ENCODE results near the gene APOM.

APOM gene

GRCh38 chr6:31680226-31681134 is 24.8 kb downstream of the APOM start, which contains the start of gene LY6G5C:
Gene LY6G5C (minus strand): TSS chr6:31681067. CDS start chr6:31680373, 694 bp downstream.
- DNase-seq (ENCODE audit: low read depth): peak; percentile 26

GRCh38 chr6:31681135-31681671 is 25.5 kb downstream of the APOM start:
- no peak for DNase-seq (ENCODE audit: low read depth)

- no peak for DNase-seq (ENCODE audit: low read depth)
Observed at GRCh38 chr6:31683591-31683990, 27.9 kb downstream of the APOM start.

GRCh38 chr6:31686483-31686882 is 30.8 kb downstream of the APOM start:
- no peak for DNase-seq (ENCODE audit: low read depth)

GRCh38 chr6:31687321-31687720 is 31.6 kb downstream of the APOM start:
- no peak for DNase-seq (ENCODE audit: low read depth)

GRCh38 chr6:31687860-31688693 is 32.4 kb downstream of the APOM start:
- no peak for DNase-seq (ENCODE audit: low read depth)

GRCh38 chr6:31689249-31690110 is 33.8 kb downstream of the APOM start:
- no peak for DNase-seq (ENCODE audit: low read depth)

- no peak for DNase-seq (ENCODE audit: low read depth)
Observed at GRCh38 chr6:31690231-31691077, 34.8 kb downstream of the APOM start.

GRCh38 chr6:31691078-31691463 is 35.4 kb downstream of the APOM start:
- DNase-seq (ENCODE audit: low read depth): no peak

GRCh38 chr6:31691564-31692108 is 35.9 kb downstream of the APOM start:
- DNase-seq (ENCODE audit: low read depth): no peak

GRCh38 chr6:31692353-31692752 is 36.7 kb downstream of the APOM start:
- no peak for DNase-seq (ENCODE audit: low read depth)

- DNase-seq (ENCODE audit: low read depth): no peak
Observed at GRCh38 chr6:31692886-31693285, 37.2 kb downstream of the APOM start.

GRCh38 chr6:31693535-31693934 is 37.8 kb downstream of the APOM start:
- DNase-seq (ENCODE audit: low read depth): no peak

GRCh38 chr6:31697555-31697954 is 41.9 kb downstream of the APOM start:
- no peak for DNase-seq (ENCODE audit: low read depth)

GRCh38 chr6:31700740-31701401 is 45.2 kb downstream of the APOM start:
- no peak for DNase-seq (ENCODE audit: low read depth)

GRCh38 chr6:31701666-31702404 is 46.1 kb downstream of the APOM start:
- no peak for DNase-seq (ENCODE audit: low read depth)

- DNase-seq (ENCODE audit: low read depth): no peak
Observed at GRCh38 chr6:31702405-31702818, 46.7 kb downstream of the APOM start.

GRCh38 chr6:31702819-31703716 is 47.4 kb downstream of the APOM start, which contains the start of gene ABHD16A:
Gene ABHD16A (minus strand): TSS chr6:31703324. CDS start chr6:31703281, 43 bp downstream.
- peak; percentile 96 for DNase-seq (ENCODE audit: low read depth)

Measured in stimulated activated CD8-positive, alpha-beta memory T cell treated with anti-CD3 and anti-CD28 coated beads, Interleukin-7, amount 100 ng/mL, for 24 hours (primary cell).